ENCODE measurements around the gene UBE2E2. TPM values are rescaled to one million over a fixed set of nuclear protein-coding genes. Genes with fewer than 3 reads are reported as not detected.

UBE2E2 gene
- total RNA-seq, 1 experiment from 2014 or later: 54.9 TPM

GRCh38 chr3:23540600-23540999 lies 337.5 kb downstream of the UBE2E2 start (continued):
- TF ChIP-seq ZNF512 (CRISPR knock-in tag; IDR thresholded peaks at IDR 0.05; ENCODE audit: borderline replicate concordance) (no peak), ZNF671 (CRISPR knock-in tag; IDR thresholded peaks at IDR 0.05) (no peak), ZNF121 (CRISPR knock-in tag; IDR thresholded peaks at IDR 0.05) (no peak), ESRRA (CRISPR knock-in tag; IDR thresholded peaks at IDR 0.05; ENCODE audit: borderline replicate concordance) (no peak), KAT7 (CRISPR knock-in tag; IDR thresholded peaks at IDR 0.05; ENCODE audit: borderline replicate concordance) (no peak), NR2C2 (CRISPR knock-in tag; IDR thresholded peaks at IDR 0.05) (no peak), TEAD4 (CRISPR knock-in tag; IDR thresholded peaks at IDR 0.05) (no peak), JUN (CRISPR knock-in tag; IDR thresholded peaks at IDR 0.05) (no peak), RELA (CRISPR knock-in tag; IDR thresholded peaks at IDR 0.05; ENCODE audit: borderline replicate concordance) (no peak), PRDM15 (CRISPR knock-in tag; IDR thresholded peaks at IDR 0.05) (no peak), FOXK1 (CRISPR knock-in tag; IDR thresholded peaks at IDR 0.05) (no peak)

GRCh38 chr3:23542079-23542478 lies 339.0 kb downstream of the UBE2E2 start:
- Mint-ChIP-seq H3K9me3 (peaks cover 7% of the 10 kb centered on the region), H3K27me3 (ENCODE audit: low read depth) (no peaks in the 10 kb centered on the region), H3K4me3 (no peak overlapping the region), H3K36me3 (peaks cover 6% of the 10 kb centered on the region; the same call in 1 of the 2 replicates), H3K4me1 (peaks cover 30% of the 10 kb centered on the region), H3K27ac (no peak overlapping the region)
- TF ChIP-seq ARID4B (CRISPR knock-in tag; IDR thresholded peaks at IDR 0.05; ENCODE audit: borderline replicate concordance): no peak
- TF ChIP-seq JAZF1 (CRISPR knock-in tag; IDR thresholded peaks at IDR 0.05): no peak
- TF ChIP-seq CBFB (CRISPR knock-in tag; IDR thresholded peaks at IDR 0.05; ENCODE audit: low read depth): no peak
- no peak for TF ChIP-seq ZNF263 (CRISPR knock-in tag; IDR thresholded peaks at IDR 0.05; ENCODE audit: low read depth)
- no peak for TF ChIP-seq ETV6 (CRISPR knock-in tag; IDR thresholded peaks at IDR 0.05)
- TF ChIP-seq HMGA2 (CRISPR knock-in tag; IDR thresholded peaks at IDR 0.05): no peak
- TF ChIP-seq HMGXB4 (CRISPR knock-in tag; IDR thresholded peaks at IDR 0.05): no peak
- TF ChIP-seq NFYB (CRISPR knock-in tag; conservative IDR thresholded peaks at IDR 0.05; ENCODE audit: low read depth): no peak
- no peak for TF ChIP-seq PREB (CRISPR knock-in tag; IDR thresholded peaks at IDR 0.05; ENCODE audit: borderline replicate concordance)
- TF ChIP-seq CREB1 (CRISPR knock-in tag; IDR thresholded peaks at IDR 0.05): no peak
- CTCF ChIA-PET: no interaction called here
- no peak for DNase-seq (ENCODE audit: low spot score)
- ATAC-seq: no peak
- POLR2A ChIA-PET: no interaction called here

All from WTC11 (cell line).